GM12875 (cell line): Measurements from ENCODE around the gene FCRL3.
"Not testable (repeated sequence)": the region's sequence is repeated elsewhere in the genome, so short reads cannot be mapped to it uniquely, and the experiment has no call there.

Experiments
- H3K4me3 ChIP-seq: one replicate; pipeline ENCODE4 v1.5.1; 2011; ENCODE audit warnings: low read depth, low read length, control low read depth
- CTCF ChIP-seq: IDR thresholded peaks from 2 replicates; pipeline ENCODE4 v1.5.1; 2011; ENCODE audit warnings: low read depth, mild to moderate bottlenecking, control low read depth, inconsistent platforms, low read length, moderate library complexity, borderline replicate concordance; ENCODE audit not compliant: insufficient read depth

The FCRL3 gene

GRCh38 chr1:157700732-157701131, at the start of gene FCRL3:
FCRL3 (minus strand) TSS chr1:157700769; CDS start chr1:157700489, 280 bp downstream.
- no peak for TF ChIP-seq CTCF

GRCh38 chr1:157748262-157748817, 47.8 kb upstream of the FCRL3 start:
- H3K4me3 ChIP-seq: no peak overlapping the region

More at GRCh38 chr1:157700732-157701131, at the start of gene FCRL3:
- no peak within 1 kb of the TSS for H3K4me3 ChIP-seq

GRCh38 chr1:157739229-157739901, 38.8 kb upstream of the FCRL3 start:
- no peak for TF ChIP-seq CTCF
- no peak overlapping the region for H3K4me3 ChIP-seq

More at GRCh38 chr1:157748262-157748817, 47.8 kb upstream of the FCRL3 start:
- no peak for TF ChIP-seq CTCF

GRCh38 chr1:157735991-157736390, 35.4 kb upstream of the FCRL3 start:
- not testable (repeated sequence) for H3K4me3 ChIP-seq

- no peak overlapping the region for H3K4me3 ChIP-seq
- TF ChIP-seq CTCF: no peak
Measured at GRCh38 chr1:157734321-157734720, 33.8 kb upstream of the FCRL3 start.

GRCh38 chr1:157732755-157733154, 32.2 kb upstream of the FCRL3 start:
- no peak for TF ChIP-seq CTCF

GRCh38 chr1:157725221-157725577, 24.6 kb upstream of the FCRL3 start:
- TF ChIP-seq CTCF: no peak
- no peak overlapping the region for H3K4me3 ChIP-seq

More at GRCh38 chr1:157732755-157733154, 32.2 kb upstream of the FCRL3 start:
- no peak overlapping the region for H3K4me3 ChIP-seq
